HG03139 (cell line): ENCODE results near the gene CYP2S1.

ENCODE experiments used
- ATAC-seq: cut with Tn5 transposase; IDR thresholded peaks from one replicate; pipeline ENCODE4 v1.9.1; 2021; ENCODE audit not compliant: unreplicated experiment

Gene CYP2S1

GRCh38 chr19:41255171-41255570, 62.2 kb downstream of the CYP2S1 start:
- ATAC-seq, result no peak
